ENCODE measurements around the gene GPR4. TPM values are rescaled to one million over a fixed set of nuclear protein-coding genes. Genes with fewer than 3 reads are reported as not detected.
"Not testable (repeated sequence)": the region's sequence is repeated elsewhere in the genome, so short reads cannot be mapped to it uniquely, and the experiment has no call there.

Gene GPR4
- total RNA-seq, 5 donors from 2014 or later (not counting 1 experiment from before 2014, with no cell fraction given), result 0.20 TPM; not detected in 4

- H3K4me3 Mint-ChIP-seq; ATAC-seq (replicated peaks in 1 of 4); H3K27me3 Mint-ChIP-seq; H3K9me3 ChIP-seq; H3K27me3 ChIP-seq (replicated peaks in 1 of 2; ENCODE audit: control insufficient read depth in 2 of 2, extremely low read depth in 1 of 2, insufficient read depth in 2 of 2, low read length in 1 of 2); H3K4me1 Mint-ChIP-seq; H3K9me3 Mint-ChIP-seq; H3K27ac Mint-ChIP-seq; POLR2A ChIA-PET; H3K4me3 ChIP-seq (ENCODE audit: control insufficient read depth in 1 of 2, extremely low read depth in 1 of 2, low read length in 1 of 2); DNase-seq; CTCF ChIA-PET; H3K4me1 ChIP-seq (ENCODE audit: control insufficient read depth in 1 of 2, extremely low read depth in 1 of 2, insufficient read depth in 2 of 2, low read length in 2 of 2); H3K27ac ChIP-seq (ENCODE audit: low read length): not testable (repeated sequence)
- H3K36me3 ChIP-seq (ENCODE audit: control insufficient read depth in 2 of 2, extremely low read depth in 1 of 2, insufficient read depth in 1 of 2, low read length in 1 of 2), result peaks cover 9 to 61% of the 10 kb centered on the region in 2 donors
- WGBS (ENCODE audit: insufficient coverage), result 93% methylated on average over 2 of the region's 7 CpGs
- H3K36me3 Mint-ChIP-seq, result peaks cover 19% of the 10 kb centered on the region
Measured at GRCh38 chr19:45628219-45628618, 26.2 kb upstream of the GPR4 start.

DNA sequence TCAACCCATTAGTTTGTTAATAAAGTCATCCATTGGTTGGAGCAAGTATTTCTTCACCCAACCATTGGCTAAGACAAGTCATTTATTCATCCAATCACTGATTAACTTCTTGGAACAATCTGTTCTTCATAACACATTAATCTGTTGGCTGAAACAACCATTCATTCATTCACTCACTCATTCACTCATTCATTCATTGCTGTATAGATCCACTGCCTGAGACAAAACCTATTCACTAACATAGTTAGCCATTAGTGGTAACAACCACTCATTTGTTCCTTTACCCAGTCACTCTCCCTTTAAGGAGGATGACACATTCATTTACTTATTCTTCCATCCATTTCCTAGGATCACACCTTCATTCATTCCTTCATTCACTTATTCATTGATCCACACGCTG is 22.0 kb upstream of the GPR4 start:
- no peak overlapping the region for H3K27ac Mint-ChIP-seq
- Histone ChIP-seq H3K36me3 (ENCODE audit: control insufficient read depth in 2 of 2, extremely low read depth in 1 of 2, insufficient read depth in 1 of 2, low read length in 1 of 2) (peaks cover 19 to 62% of the 10 kb centered on the region in 2 donors), H3K27ac (ENCODE audit: low read length) (no peak overlapping the region), H3K4me1 (ENCODE audit: control insufficient read depth in 1 of 2, extremely low read depth in 1 of 2, insufficient read depth in 2 of 2, low read length in 2 of 2) (no peaks in the 10 kb centered on the region), H3K27me3 (replicated peaks in 1 of 2; ENCODE audit: control insufficient read depth in 2 of 2, extremely low read depth in 1 of 2, insufficient read depth in 2 of 2, low read length in 1 of 2) (no peaks in the 10 kb centered on the region), H3K9me3 (no peaks in the 10 kb centered on the region), H3K4me3 (ENCODE audit: control insufficient read depth in 1 of 2, extremely low read depth in 1 of 2, low read length in 1 of 2) (no peak overlapping the region)
- POLR2A ChIA-PET, result no interaction called here
- peaks cover 0 to 2% (median 0%) of the 10 kb centered on the region in 3 donors for H3K4me1 Mint-ChIP-seq
- H3K9me3 Mint-ChIP-seq, result no peaks in the 10 kb centered on the region
- DNase-seq (no peak), ATAC-seq (replicated peaks in 1 of 4) (no peak)
- CTCF ChIA-PET, result no interaction called here
- peaks cover 36% of the 10 kb centered on the region for H3K36me3 Mint-ChIP-seq
- no peaks in the 10 kb centered on the region for H3K27me3 Mint-ChIP-seq
- 100% methylated on average over 1 of the region's 1 CpG for WGBS (ENCODE audit: insufficient coverage)
- H3K4me3 Mint-ChIP-seq, result no peak overlapping the region

- no peak overlapping the region for H3K27ac ChIP-seq (ENCODE audit: low read length)
- Mint-ChIP-seq H3K4me1 (peaks cover 0 to 2% (median 0%) of the 10 kb centered on the region in 3 donors), H3K27me3 (no peaks in the 10 kb centered on the region), H3K27ac (no peak overlapping the region), H3K4me3 (no peak overlapping the region), H3K36me3 (peaks cover 33% of the 10 kb centered on the region), H3K9me3 (no peaks in the 10 kb centered on the region)
- DNase-seq (no peak), ATAC-seq (replicated peaks in 1 of 4) (no peak)
- peaks cover 23 to 61% of the 10 kb centered on the region in 2 donors for H3K36me3 ChIP-seq (ENCODE audit: control insufficient read depth in 2 of 2, extremely low read depth in 1 of 2, insufficient read depth in 1 of 2, low read length in 1 of 2)
- no peaks in the 10 kb centered on the region for H3K9me3 ChIP-seq
- H3K4me3 ChIP-seq (ENCODE audit: control insufficient read depth in 1 of 2, extremely low read depth in 1 of 2, low read length in 1 of 2), result no peak overlapping the region
- H3K27me3 ChIP-seq (replicated peaks in 1 of 2; ENCODE audit: control insufficient read depth in 2 of 2, extremely low read depth in 1 of 2, insufficient read depth in 2 of 2, low read length in 1 of 2), result no peaks in the 10 kb centered on the region
- H3K4me1 ChIP-seq (ENCODE audit: control insufficient read depth in 1 of 2, extremely low read depth in 1 of 2, insufficient read depth in 2 of 2, low read length in 2 of 2), result no peaks in the 10 kb centered on the region
- POLR2A ChIA-PET, result no interaction called here
- 94% methylated on average over 5 of the region's 6 CpGs for WGBS (ENCODE audit: insufficient coverage)
- CTCF ChIA-PET, result no interaction called here
Measured at GRCh38 chr19:45621976-45622503, 20.0 kb upstream of the GPR4 start.

GRCh38 chr19:45621389-45621788 is 19.4 kb upstream of the GPR4 start:
- H3K27ac ChIP-seq (ENCODE audit: low read length), result no peak overlapping the region
- DNase-seq, result no peak
- H3K27me3 ChIP-seq (replicated peaks in 1 of 2; ENCODE audit: control insufficient read depth in 2 of 2, extremely low read depth in 1 of 2, insufficient read depth in 2 of 2, low read length in 1 of 2), result no peaks in the 10 kb centered on the region
- no peak for ATAC-seq (replicated peaks in 1 of 4)
- no peaks in the 10 kb centered on the region for H3K9me3 ChIP-seq
- H3K4me1 ChIP-seq (ENCODE audit: control insufficient read depth in 1 of 2, extremely low read depth in 1 of 2, insufficient read depth in 2 of 2, low read length in 2 of 2), result no peaks in the 10 kb centered on the region
- Mint-ChIP-seq H3K27me3 (no peaks in the 10 kb centered on the region), H3K36me3 (peaks cover 33% of the 10 kb centered on the region), H3K27ac (no peak overlapping the region), H3K4me3 (no peak overlapping the region), H3K9me3 (no peaks in the 10 kb centered on the region), H3K4me1 (peaks cover 0 to 2% (median 0%) of the 10 kb centered on the region in 3 donors)
- H3K36me3 ChIP-seq (ENCODE audit: control insufficient read depth in 2 of 2, extremely low read depth in 1 of 2, insufficient read depth in 1 of 2, low read length in 1 of 2), result peaks cover 23 to 60% of the 10 kb centered on the region in 2 donors
- POLR2A ChIA-PET, result no interaction called here
- H3K4me3 ChIP-seq (ENCODE audit: control insufficient read depth in 1 of 2, extremely low read depth in 1 of 2, low read length in 1 of 2), result no peak overlapping the region
- CTCF ChIA-PET, result no interaction called here
- WGBS (ENCODE audit: insufficient coverage), result 100% methylated on average over 3 of the region's 17 CpGs

DNA sequence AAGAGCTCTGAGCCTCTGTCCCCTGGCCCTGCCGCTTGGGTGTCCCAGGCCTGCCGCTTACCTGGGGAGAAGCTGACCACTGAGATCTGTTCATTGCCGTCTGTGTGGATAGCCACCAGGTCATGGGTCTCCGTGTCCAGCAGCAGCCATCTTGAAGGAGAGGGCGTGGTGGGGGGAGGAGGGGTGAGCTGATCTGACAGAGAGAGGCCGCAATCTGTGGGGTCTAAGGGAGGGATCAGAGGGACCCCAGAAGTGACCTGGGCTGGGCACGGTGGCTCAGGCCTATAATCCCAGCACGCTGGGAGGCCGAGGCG is 14.6 kb upstream of the GPR4 start:
- Histone ChIP-seq H3K4me3 (ENCODE audit: control insufficient read depth in 1 of 2, extremely low read depth in 1 of 2, low read length in 1 of 2) (no peak overlapping the region), H3K36me3 (ENCODE audit: control insufficient read depth in 2 of 2, extremely low read depth in 1 of 2, insufficient read depth in 1 of 2, low read length in 1 of 2) (peaks cover 28 to 75% of the 10 kb centered on the region in 2 donors), H3K27ac (ENCODE audit: low read length) (no peak overlapping the region), H3K27me3 (replicated peaks in 1 of 2; ENCODE audit: control insufficient read depth in 2 of 2, extremely low read depth in 1 of 2, insufficient read depth in 2 of 2, low read length in 1 of 2) (no peaks in the 10 kb centered on the region), H3K9me3 (no peaks in the 10 kb centered on the region), H3K4me1 (ENCODE audit: control insufficient read depth in 1 of 2, extremely low read depth in 1 of 2, insufficient read depth in 2 of 2, low read length in 2 of 2) (peaks cover 0 to 6% of the 10 kb centered on the region in 2 experiments)
- CTCF ChIA-PET, result interaction anchor here in 1 of 2 donors (0.5 kb wide), 1 partner anchor 1693 kb away, joined by 11 read pairs; no protein-coding TSS in a partner anchor
- Mint-ChIP-seq H3K27me3 (no peaks in the 10 kb centered on the region), H3K36me3 (peaks cover 32% of the 10 kb centered on the region), H3K4me3 (no peak overlapping the region), H3K27ac (no peak overlapping the region), H3K4me1 (peaks cover 0 to 11% (median 8%) of the 10 kb centered on the region in 3 donors), H3K9me3 (no peaks in the 10 kb centered on the region)
- DNase-seq (no peak), ATAC-seq (replicated peaks in 1 of 4) (no peak)
- POLR2A ChIA-PET, result no interaction called here
- whole genome bisulfite sequencing (ENCODE audit: insufficient coverage), result 97% methylated on average over 7 of the region's 10 CpGs

- WGBS (ENCODE audit: insufficient coverage), result 58% methylated on average over 25 of the region's 37 CpGs
- Histone ChIP-seq H3K27ac (ENCODE audit: low read length) (no peak overlapping the region), H3K36me3 (ENCODE audit: control insufficient read depth in 2 of 2, extremely low read depth in 1 of 2, insufficient read depth in 1 of 2, low read length in 1 of 2) (peaks cover 26 to 73% of the 10 kb centered on the region in 2 donors), H3K4me3 (ENCODE audit: control insufficient read depth in 1 of 2, extremely low read depth in 1 of 2, low read length in 1 of 2) (no peak overlapping the region), H3K27me3 (replicated peaks in 1 of 2; ENCODE audit: control insufficient read depth in 2 of 2, extremely low read depth in 1 of 2, insufficient read depth in 2 of 2, low read length in 1 of 2) (no peaks in the 10 kb centered on the region), H3K4me1 (ENCODE audit: control insufficient read depth in 1 of 2, extremely low read depth in 1 of 2, insufficient read depth in 2 of 2, low read length in 2 of 2) (peaks cover 0 to 6% of the 10 kb centered on the region in 2 experiments), H3K9me3 (no peaks in the 10 kb centered on the region)
- H3K27me3 Mint-ChIP-seq, result no peaks in the 10 kb centered on the region
- ChIA-PET POLR2A (interaction anchor here in 1 of 2 donors (1.0 kb wide), 1 partner anchor 23 kb away, joined by 4 read pairs; the partner anchor contains the start of gene EML2), CTCF (interaction anchor here (0.5 to 0.6 kb wide), 2 partner anchors 26 to 1692 kb away, joined by 3 to 11 read pairs; no protein-coding TSS in a partner anchor)
- H3K27ac Mint-ChIP-seq, result peak overlapping the region in 1 of 2 donors; percentile 28
- peaks cover 31% of the 10 kb centered on the region for H3K36me3 Mint-ChIP-seq
- DNase-seq (peak; percentile 25 to 83 (median 70)), ATAC-seq (replicated peaks in 1 of 4) (peak; percentile 77 to 96 (median 87))
- no peak overlapping the region for H3K4me3 Mint-ChIP-seq
- peaks cover 0 to 11% (median 8%) of the 10 kb centered on the region in 3 donors for H3K4me1 Mint-ChIP-seq
- H3K9me3 Mint-ChIP-seq, result no peaks in the 10 kb centered on the region
Measured at GRCh38 chr19:45615795-45616703, 14.0 kb upstream of the GPR4 start.

All from T-cell (primary cell).